ENCODE measurements around the gene NEDD9.

GRCh38 chr6:11282245-11282644 is 49.8 kb upstream of the NEDD9 start:
- no peak for TF ChIP-seq EZH2 (IDR thresholded peaks at IDR 0.05; ENCODE audit: borderline replicate concordance, low read length)
- TF ChIP-seq, protein P1, sequence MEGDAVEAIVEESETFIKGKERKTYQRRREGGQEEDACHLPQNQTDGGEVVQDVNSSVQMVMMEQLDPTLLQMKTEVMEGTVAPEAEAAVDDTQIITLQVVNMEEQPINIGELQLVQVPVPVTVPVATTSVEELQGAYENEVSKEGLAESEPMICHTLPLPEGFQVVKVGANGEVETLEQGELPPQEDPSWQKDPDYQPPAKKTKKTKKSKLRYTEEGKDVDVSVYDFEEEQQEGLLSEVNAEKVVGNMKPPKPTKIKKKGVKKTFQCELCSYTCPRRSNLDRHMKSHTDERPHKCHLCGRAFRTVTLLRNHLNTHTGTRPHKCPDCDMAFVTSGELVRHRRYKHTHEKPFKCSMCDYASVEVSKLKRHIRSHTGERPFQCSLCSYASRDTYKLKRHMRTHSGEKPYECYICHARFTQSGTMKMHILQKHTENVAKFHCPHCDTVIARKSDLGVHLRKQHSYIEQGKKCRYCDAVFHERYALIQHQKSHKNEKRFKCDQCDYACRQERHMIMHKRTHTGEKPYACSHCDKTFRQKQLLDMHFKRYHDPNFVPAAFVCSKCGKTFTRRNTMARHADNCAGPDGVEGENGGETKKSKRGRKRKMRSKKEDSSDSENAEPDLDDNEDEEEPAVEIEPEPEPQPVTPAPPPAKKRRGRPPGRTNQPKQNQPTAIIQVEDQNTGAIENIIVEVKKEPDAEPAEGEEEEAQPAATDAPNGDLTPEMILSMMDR (IDR thresholded peaks at IDR 0.05; ENCODE audit: low read length): no peak

Measured in OCI-LY1 (cell line).